AG09309 (cell line): ENCODE measurements around the gene ACTG2.
"Not testable (repeated sequence)": the region's sequence is repeated elsewhere in the genome, so short reads cannot be mapped to it uniquely, and the experiment has no call there.

Experiments used
- DNase-seq: peaks from one replicate; pipeline ENCODE4 v3.0.0-alpha.2; 2010; ENCODE audit warnings: low read depth
- H3K4me3 ChIP-seq: 2 replicates; pipeline ENCODE4 v1.5.1; 2011; ENCODE audit warnings: mild to moderate bottlenecking, low read depth, low read length, moderate library complexity; ENCODE audit not compliant: control insufficient read depth
- TF ChIP-seq, protein P1 (sequence below): IDR thresholded peaks from 2 replicates; pipeline ENCODE4 v1.5.1; 2011; ENCODE audit warnings: mild to moderate bottlenecking, low read depth, low read length, inconsistent platforms; ENCODE audit not compliant: insufficient read depth, control insufficient read depth; ENCODE audit errors: missing control alignments

Gene ACTG2

DNA sequence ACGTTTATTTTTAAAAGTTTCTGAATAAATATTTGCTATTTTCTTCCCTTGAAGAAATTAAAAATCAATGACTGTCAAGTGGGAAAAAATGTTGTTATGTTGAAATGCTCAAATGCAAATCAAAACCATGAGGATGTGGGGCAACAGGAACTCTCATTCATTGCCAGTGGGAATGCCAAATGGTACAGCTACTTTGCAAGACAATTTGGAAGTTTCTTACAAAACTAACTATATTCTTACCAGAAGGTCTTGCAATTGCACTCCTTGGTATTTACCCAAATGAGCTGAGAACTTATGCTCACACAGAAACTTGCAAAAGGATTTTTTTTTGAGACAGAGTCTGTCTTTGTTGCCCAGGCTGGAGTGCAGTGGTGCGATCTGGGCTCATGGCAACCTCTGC, 7.4 kb upstream of the ACTG2 start:
- H3K4me3 ChIP-seq, result no peak overlapping the region
- TF ChIP-seq, protein P1, sequence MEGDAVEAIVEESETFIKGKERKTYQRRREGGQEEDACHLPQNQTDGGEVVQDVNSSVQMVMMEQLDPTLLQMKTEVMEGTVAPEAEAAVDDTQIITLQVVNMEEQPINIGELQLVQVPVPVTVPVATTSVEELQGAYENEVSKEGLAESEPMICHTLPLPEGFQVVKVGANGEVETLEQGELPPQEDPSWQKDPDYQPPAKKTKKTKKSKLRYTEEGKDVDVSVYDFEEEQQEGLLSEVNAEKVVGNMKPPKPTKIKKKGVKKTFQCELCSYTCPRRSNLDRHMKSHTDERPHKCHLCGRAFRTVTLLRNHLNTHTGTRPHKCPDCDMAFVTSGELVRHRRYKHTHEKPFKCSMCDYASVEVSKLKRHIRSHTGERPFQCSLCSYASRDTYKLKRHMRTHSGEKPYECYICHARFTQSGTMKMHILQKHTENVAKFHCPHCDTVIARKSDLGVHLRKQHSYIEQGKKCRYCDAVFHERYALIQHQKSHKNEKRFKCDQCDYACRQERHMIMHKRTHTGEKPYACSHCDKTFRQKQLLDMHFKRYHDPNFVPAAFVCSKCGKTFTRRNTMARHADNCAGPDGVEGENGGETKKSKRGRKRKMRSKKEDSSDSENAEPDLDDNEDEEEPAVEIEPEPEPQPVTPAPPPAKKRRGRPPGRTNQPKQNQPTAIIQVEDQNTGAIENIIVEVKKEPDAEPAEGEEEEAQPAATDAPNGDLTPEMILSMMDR, result no peak
- no peak for DNase-seq

DNA sequence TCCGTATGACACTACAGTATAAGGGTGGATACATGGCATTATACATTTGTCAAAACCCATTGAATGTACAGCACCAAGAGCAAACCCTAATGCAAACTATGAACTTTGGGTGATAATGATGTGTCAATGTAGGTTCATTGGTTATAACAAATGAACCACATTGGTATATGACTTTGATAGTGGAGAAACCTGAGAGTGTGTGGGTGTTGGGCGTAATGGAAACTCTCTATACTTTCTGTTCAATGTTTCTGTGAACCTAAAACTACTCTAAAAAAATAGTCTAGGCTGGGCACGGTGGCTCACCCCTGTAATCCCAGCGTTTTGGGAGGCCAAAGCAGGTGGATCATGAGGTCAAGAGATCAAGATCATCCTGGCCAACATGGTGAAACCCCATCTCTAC, 6.5 kb upstream of the ACTG2 start:
- DNase-seq, result no peak
- TF ChIP-seq, protein P1, result no peak
- H3K4me3 ChIP-seq, result no peak overlapping the region

GRCh38 chr2:73887596-73888353, 5.0 kb upstream of the ACTG2 start:
- H3K4me3 ChIP-seq, DNase-seq: not testable (repeated sequence)

- TF ChIP-seq, protein P1, result no peak
- no peak overlapping the region for H3K4me3 ChIP-seq
- no peak for DNase-seq
Observed at GRCh38 chr2:73888388-73888787, 4.4 kb upstream of the ACTG2 start.

- no peak overlapping the region for H3K4me3 ChIP-seq
- TF ChIP-seq, protein P1, result no peak
- DNase-seq, result no peak
Observed at GRCh38 chr2:73889206-73889605, 3.6 kb upstream of the ACTG2 start.

DNA sequence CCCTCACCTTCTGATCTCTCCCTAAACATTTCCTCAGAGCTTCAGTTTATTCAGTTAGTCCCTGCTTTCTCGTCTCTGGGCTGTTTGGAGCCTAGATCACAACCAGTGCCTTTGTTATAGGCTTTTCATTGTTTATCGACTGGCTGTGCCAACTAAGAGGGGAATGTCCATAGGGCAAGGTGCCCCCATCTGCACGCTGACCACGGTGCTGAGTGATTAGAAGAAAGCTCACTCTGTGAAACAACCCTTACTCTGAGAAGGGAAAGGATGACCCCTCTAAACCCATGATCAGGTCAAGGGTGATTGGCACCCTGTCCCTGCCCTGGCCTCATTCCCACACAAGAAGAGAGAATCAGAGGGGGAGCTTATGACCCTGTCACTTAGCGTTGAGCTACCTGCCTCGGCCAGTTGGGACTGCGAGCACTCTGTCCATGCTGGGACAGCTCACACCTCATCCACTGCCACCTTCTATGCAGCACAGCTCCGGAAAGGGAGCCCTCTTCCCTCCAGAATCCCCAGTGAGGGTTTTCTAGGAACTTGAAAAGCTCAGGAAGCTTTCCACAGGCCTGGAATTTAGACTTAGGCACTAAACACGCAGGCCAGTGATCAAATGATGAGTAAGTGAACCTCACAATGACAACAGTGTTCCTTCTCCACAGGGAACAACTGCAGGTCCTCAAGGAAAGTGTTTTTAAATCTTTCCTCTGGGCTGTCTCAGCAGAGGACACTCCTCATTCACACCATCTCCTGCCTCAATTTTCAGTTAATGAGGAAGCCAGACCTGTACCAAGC, 2.3 kb upstream of the ACTG2 start:
- no peak overlapping the region for H3K4me3 ChIP-seq
- DNase-seq, result no peak
- TF ChIP-seq, protein P1, result no peak

DNA sequence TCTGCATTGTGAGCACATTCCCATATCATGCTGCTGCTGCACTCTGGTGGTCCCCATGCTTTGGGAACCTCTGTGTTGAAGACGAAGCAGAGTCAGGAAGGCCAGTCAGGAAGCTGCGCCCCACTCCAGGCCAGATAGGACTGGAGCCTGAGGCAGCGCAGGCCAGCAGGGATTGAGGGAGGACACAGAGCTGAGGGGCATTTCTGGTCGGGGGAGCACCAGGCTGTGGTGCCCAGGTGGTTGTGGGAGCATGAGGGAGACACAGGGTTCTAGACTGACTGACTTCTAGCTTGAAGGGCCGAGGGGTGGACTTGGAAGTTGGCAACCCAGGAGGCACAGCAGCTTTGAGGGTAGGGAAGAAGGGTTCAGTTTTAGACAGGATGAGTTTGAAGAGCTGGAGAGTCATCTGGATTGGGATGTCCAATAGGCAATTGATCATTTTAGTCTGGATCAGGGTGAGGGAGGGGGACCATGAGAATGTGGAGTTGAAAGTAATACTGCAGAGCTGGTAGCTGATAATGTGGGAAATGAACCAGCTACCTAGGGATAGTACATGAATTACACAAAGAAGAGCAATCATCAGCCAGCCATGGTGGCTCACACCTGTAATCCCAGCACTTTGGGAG, 1.4 kb upstream of the ACTG2 start:
- no peak overlapping the region for H3K4me3 ChIP-seq
- DNase-seq, result no peak
- TF ChIP-seq, protein P1, result no peak
